GM23338 (cell line): ENCODE measurements around the gene ITPR2. TPM values are rescaled to one million over a fixed set of nuclear protein-coding genes. Genes with fewer than 3 reads are reported as not detected.

Experiments
- ATAC-seq: fragments of 200-7000 bp; cut with Tn5 transposase; 3 replicates; pipeline ENCODE4 v1.9.1; 2020
- DNase-seq: peaks from one replicate; pipeline ENCODE4 v3.0.0-alpha.2; 2015; ENCODE audit warnings: low spot score
- H2AFZ ChIP-seq: fragments of 200-600 bp; sonication (generic); 2 replicates; pipeline ENCODE4 v1.8.0; 2016; ENCODE audit warnings: antibody characterized with exemption, mild to moderate bottlenecking, moderate library complexity
- H3F3A ChIP-seq: fragments of 200-600 bp; sonication (generic); replicated peaks from 2 replicates; pipeline ENCODE4 v1.8.0; 2017; ENCODE audit warnings: antibody characterized with exemption, mixed run types, low read depth
- H3K27ac ChIP-seq: fragments of 200-600 bp; sonication (generic); 2 replicates; pipeline ENCODE4 v1.6.1; 2016; ENCODE audit warnings: low read depth
- H3K27me3 ChIP-seq: fragments of 200-600 bp; sonication (generic); 2 replicates; pipeline ENCODE4 v1.8.0; 2016; ENCODE audit warnings: mild to moderate bottlenecking, mixed run types, moderate library complexity; ENCODE audit not compliant: insufficient read depth
- H3K36me3 ChIP-seq: fragments of 200-600 bp; sonication (generic); 2 replicates; pipeline ENCODE4 v1.8.0; 2016; ENCODE audit warnings: mild to moderate bottlenecking; ENCODE audit not compliant: insufficient read depth
- H3K4me1 ChIP-seq: fragments of 200-600 bp; sonication (generic); 2 replicates; pipeline ENCODE4 v1.8.0; 2016; ENCODE audit warnings: mild to moderate bottlenecking, moderate library complexity; ENCODE audit not compliant: insufficient read depth
- H3K4me2 ChIP-seq: fragments of 200-600 bp; sonication (generic); 2 replicates; pipeline ENCODE4 v1.7.1; 2017; ENCODE audit warnings: mixed run types
- H3K4me3 ChIP-seq: fragments of 200-600 bp; sonication (generic); 2 replicates; pipeline ENCODE4 v1.6.1; 2016; ENCODE audit warnings: mixed run types
- H3K79me2 ChIP-seq: fragments of 200-600 bp; sonication (generic); replicated peaks from 2 replicates; pipeline ENCODE4 v1.8.0; 2017; ENCODE audit warnings: mild to moderate bottlenecking; ENCODE audit not compliant: insufficient read depth
- H3K9me2 ChIP-seq: fragments of 200-600 bp; sonication (generic); 2 replicates; pipeline ENCODE4 v1.8.0; 2017; ENCODE audit not compliant: insufficient read depth
- H4K20me1 ChIP-seq: fragments of 200-600 bp; sonication (generic); replicated peaks from 2 replicates; pipeline ENCODE4 v1.8.0; 2017; ENCODE audit warnings: mild to moderate bottlenecking; ENCODE audit not compliant: insufficient read depth
- H3K27ac Mint-ChIP-seq: 2 replicates; pipeline ENCODE4 v1.8.0; 2020; ENCODE audit warnings: inconsistent platforms, mild to moderate bottlenecking, moderate library complexity, mixed read lengths
- H3K27me3 Mint-ChIP-seq: 3 replicates; pipeline ENCODE4 v1.8.0; 2022; ENCODE audit warnings: low read depth, mild to moderate bottlenecking, moderate library complexity, mixed read lengths, inconsistent platforms; ENCODE audit not compliant: insufficient read depth, poor library complexity
- H3K36me3 Mint-ChIP-seq: 3 replicates; pipeline ENCODE4 v1.8.0; 2021; ENCODE audit warnings: low read depth, mild to moderate bottlenecking, inconsistent platforms, moderate library complexity, mixed read lengths
- H3K4me1 Mint-ChIP-seq: 3 replicates; pipeline ENCODE4 v1.8.0; 2020; ENCODE audit warnings: mild to moderate bottlenecking, inconsistent platforms, mixed read lengths
- H3K4me3 Mint-ChIP-seq: 3 replicates; pipeline ENCODE4 v1.8.0; 2021; ENCODE audit warnings: moderate library complexity, mild to moderate bottlenecking, inconsistent platforms, mixed read lengths
- H3K9me3 Mint-ChIP-seq: 3 replicates; pipeline ENCODE4 v1.8.0; 2020; ENCODE audit warnings: moderate library complexity, mild to moderate bottlenecking, inconsistent platforms, mixed read lengths
- CREB1 ChIP-seq: fragments of 250-450 bp; sonication (Bioruptor Pico); IDR thresholded peaks from 2 replicates; pipeline ENCODE4 v1.5.0; 2020; ENCODE audit warnings: low read depth, mild to moderate bottlenecking, moderate library complexity
- EZH2phosphoT487 ChIP-seq: fragments of 200-600 bp; sonication (generic); IDR thresholded peaks from one replicate; pipeline ENCODE4 v1.8.1; 2018; ENCODE audit warnings: antibody characterized with exemption; ENCODE audit not compliant: unreplicated experiment
- JUNB ChIP-seq: IDR thresholded peaks from one replicate; pipeline ENCODE4 v1.6.1; 2016; ENCODE audit warnings: antibody characterized with exemption; ENCODE audit not compliant: unreplicated experiment
- NANOG ChIP-seq: IDR thresholded peaks from 2 replicates; pipeline ENCODE4 v1.6.1; 2016; ENCODE audit warnings: antibody characterized with exemption, borderline replicate concordance
- ZNF331 ChIP-seq: fragments of 250-450 bp; sonication (Bioruptor Pico); IDR thresholded peaks from 2 replicates; pipeline ENCODE4 v1.5.0; 2020; ENCODE audit warnings: low read depth, mild to moderate bottlenecking, moderate library complexity
- polyA plus RNA-seq: library from polyadenylated mRNA; unstranded; fragments of >200 nt; fragmentation: Nextera tagmentation; extraction: Ambion mirVana; gene quantifications from 2 replicates; pipeline ENCODE4 v1.2.1, GENCODE V29; 2016
- total RNA-seq: library from RNA; depleted of rRNA; stranded (reverse); fragments of >200 nt; shearing (Covaris generic); gene quantifications from 2 replicates; pipeline ENCODE4 v1.2.3, GENCODE V29; 2014
- TF ChIP-seq, protein P1 (sequence below): fragments of 250-450 bp; sonication (Bioruptor Pico); IDR thresholded peaks from 2 replicates; pipeline ENCODE4 v1.5.0; 2020; ENCODE audit warnings: mild to moderate bottlenecking, moderate library complexity
- TF ChIP-seq, protein P2 (sequence below): IDR thresholded peaks from one replicate; pipeline ENCODE4 v1.6.1; 2018; ENCODE audit warnings: antibody characterized with exemption; ENCODE audit not compliant: unreplicated experiment
- TF ChIP-seq, protein P3 (sequence below): IDR thresholded peaks from 2 replicates; pipeline ENCODE4 v1.6.1; 2016; ENCODE audit warnings: antibody characterized with exemption

Gene ITPR2
- total and polyA plus RNA-seq, 2 experiments from 2014 or later, result 44.5 to 65.2 TPM

- TF ChIP-seq, protein P1, sequence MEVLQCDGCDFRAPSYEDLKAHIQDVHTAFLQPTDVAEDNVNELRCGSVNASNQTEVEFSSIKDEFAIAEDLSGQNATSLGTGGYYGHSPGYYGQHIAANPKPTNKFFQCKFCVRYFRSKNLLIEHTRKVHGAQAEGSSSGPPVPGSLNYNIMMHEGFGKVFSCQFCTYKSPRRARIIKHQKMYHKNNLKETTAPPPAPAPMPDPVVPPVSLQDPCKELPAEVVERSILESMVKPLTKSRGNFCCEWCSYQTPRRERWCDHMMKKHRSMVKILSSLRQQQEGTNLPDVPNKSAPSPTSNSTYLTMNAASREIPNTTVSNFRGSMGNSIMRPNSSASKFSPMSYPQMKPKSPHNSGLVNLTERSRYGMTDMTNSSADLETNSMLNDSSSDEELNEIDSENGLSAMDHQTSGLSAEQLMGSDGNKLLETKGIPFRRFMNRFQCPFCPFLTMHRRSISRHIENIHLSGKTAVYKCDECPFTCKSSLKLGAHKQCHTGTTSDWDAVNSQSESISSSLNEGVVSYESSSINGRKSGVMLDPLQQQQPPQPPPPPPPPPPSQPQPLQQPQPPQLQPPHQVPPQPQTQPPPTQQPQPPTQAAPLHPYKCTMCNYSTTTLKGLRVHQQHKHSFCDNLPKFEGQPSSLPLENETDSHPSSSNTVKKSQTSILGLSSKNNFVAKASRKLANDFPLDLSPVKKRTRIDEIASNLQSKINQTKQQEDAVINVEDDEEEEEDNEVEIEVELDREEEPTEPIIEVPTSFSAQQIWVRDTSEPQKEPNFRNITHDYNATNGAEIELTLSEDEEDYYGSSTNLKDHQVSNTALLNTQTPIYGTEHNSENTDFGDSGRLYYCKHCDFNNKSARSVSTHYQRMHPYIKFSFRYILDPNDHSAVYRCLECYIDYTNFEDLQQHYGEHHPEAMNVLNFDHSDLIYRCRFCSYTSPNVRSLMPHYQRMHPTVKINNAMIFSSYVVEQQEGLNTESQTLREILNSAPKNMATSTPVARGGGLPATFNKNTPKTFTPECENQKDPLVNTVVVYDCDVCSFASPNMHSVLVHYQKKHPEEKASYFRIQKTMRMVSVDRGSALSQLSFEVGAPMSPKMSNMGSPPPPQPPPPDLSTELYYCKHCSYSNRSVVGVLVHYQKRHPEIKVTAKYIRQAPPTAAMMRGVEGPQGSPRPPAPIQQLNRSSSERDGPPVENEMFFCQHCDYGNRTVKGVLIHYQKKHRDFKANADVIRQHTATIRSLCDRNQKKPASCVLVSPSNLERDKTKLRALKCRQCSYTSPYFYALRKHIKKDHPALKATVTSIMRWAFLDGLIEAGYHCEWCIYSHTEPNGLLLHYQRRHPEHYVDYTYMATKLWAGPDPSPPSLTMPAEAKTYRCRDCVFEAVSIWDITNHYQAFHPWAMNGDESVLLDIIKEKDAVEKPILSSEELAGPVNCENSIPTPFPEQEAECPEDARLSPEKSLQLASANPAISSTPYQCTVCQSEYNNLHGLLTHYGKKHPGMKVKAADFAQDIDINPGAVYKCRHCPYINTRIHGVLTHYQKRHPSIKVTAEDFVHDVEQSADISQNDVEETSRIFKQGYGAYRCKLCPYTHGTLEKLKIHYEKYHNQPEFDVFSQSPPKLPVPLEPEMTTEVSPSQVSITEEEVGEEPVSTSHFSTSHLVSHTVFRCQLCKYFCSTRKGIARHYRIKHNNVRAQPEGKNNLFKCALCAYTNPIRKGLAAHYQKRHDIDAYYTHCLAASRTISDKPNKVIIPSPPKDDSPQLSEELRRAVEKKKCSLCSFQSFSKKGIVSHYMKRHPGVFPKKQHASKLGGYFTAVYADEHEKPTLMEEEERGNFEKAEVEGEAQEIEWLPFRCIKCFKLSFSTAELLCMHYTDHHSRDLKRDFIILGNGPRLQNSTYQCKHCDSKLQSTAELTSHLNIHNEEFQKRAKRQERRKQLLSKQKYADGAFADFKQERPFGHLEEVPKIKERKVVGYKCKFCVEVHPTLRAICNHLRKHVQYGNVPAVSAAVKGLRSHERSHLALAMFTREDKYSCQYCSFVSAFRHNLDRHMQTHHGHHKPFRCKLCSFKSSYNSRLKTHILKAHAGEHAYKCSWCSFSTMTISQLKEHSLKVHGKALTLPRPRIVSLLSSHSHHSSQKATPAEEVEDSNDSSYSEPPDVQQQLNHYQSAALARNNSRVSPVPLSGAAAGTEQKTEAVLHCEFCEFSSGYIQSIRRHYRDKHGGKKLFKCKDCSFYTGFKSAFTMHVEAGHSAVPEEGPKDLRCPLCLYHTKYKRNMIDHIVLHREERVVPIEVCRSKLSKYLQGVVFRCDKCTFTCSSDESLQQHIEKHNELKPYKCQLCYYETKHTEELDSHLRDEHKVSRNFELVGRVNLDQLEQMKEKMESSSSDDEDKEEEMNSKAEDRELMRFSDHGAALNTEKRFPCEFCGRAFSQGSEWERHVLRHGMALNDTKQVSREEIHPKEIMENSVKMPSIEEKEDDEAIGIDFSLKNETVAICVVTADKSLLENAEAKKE (CRISPR knock-in tag), result no peak
- TF ChIP-seq, protein P2, sequence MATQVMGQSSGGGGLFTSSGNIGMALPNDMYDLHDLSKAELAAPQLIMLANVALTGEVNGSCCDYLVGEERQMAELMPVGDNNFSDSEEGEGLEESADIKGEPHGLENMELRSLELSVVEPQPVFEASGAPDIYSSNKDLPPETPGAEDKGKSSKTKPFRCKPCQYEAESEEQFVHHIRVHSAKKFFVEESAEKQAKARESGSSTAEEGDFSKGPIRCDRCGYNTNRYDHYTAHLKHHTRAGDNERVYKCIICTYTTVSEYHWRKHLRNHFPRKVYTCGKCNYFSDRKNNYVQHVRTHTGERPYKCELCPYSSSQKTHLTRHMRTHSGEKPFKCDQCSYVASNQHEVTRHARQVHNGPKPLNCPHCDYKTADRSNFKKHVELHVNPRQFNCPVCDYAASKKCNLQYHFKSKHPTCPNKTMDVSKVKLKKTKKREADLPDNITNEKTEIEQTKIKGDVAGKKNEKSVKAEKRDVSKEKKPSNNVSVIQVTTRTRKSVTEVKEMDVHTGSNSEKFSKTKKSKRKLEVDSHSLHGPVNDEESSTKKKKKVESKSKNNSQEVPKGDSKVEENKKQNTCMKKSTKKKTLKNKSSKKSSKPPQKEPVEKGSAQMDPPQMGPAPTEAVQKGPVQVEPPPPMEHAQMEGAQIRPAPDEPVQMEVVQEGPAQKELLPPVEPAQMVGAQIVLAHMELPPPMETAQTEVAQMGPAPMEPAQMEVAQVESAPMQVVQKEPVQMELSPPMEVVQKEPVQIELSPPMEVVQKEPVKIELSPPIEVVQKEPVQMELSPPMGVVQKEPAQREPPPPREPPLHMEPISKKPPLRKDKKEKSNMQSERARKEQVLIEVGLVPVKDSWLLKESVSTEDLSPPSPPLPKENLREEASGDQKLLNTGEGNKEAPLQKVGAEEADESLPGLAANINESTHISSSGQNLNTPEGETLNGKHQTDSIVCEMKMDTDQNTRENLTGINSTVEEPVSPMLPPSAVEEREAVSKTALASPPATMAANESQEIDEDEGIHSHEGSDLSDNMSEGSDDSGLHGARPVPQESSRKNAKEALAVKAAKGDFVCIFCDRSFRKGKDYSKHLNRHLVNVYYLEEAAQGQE, result no peak
- no peak for TF ChIP-seq JUNB
- TF ChIP-seq CREB1 (CRISPR knock-in tag), result no peak
- TF ChIP-seq, protein P3, sequence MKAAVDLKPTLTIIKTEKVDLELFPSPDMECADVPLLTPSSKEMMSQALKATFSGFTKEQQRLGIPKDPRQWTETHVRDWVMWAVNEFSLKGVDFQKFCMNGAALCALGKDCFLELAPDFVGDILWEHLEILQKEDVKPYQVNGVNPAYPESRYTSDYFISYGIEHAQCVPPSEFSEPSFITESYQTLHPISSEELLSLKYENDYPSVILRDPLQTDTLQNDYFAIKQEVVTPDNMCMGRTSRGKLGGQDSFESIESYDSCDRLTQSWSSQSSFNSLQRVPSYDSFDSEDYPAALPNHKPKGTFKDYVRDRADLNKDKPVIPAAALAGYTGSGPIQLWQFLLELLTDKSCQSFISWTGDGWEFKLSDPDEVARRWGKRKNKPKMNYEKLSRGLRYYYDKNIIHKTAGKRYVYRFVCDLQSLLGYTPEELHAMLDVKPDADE, result no peak
- TF ChIP-seq EZH2phosphoT487, result no peak
- TF ChIP-seq NANOG, result no peak
- TF ChIP-seq ZNF331 (CRISPR knock-in tag), result no peak
- H3K4me2 ChIP-seq, result no peak overlapping the region
- no peaks in the 10 kb centered on the region; the same call in none of the 2 replicates for H3K36me3 ChIP-seq
- Mint-ChIP-seq H3K9me3 (peaks cover 6% of the 10 kb centered on the region), H3K4me3 (no peak overlapping the region), H3K36me3 (peaks cover 32% of the 10 kb centered on the region), H3K4me1 (peaks cover 10% of the 10 kb centered on the region), H3K27me3 (peaks cover 2% of the 10 kb centered on the region), H3K27ac (peak overlapping the region; percentile 52; the same call in 1 of the 2 replicates)
- peaks cover 28% of the 10 kb centered on the region for H3K79me2 ChIP-seq
- no peaks in the 10 kb centered on the region; the same call in 1 of the 2 replicates for H4K20me1 ChIP-seq
- no peak overlapping the region for H3K4me3 ChIP-seq
- H3K9me2 ChIP-seq, result no peaks in the 10 kb centered on the region
- H3F3A ChIP-seq, result no peaks in the 10 kb centered on the region
- H3K4me1 ChIP-seq, result peaks cover 3% of the 10 kb centered on the region; the same call in 1 of the 2 replicates
- no peak overlapping the region for H3K27ac ChIP-seq
- H3K27me3 ChIP-seq, result no peaks in the 10 kb centered on the region
- ATAC-seq (no peak), DNase-seq (no peak)
- H2AFZ ChIP-seq, result no peak overlapping the region
Observed at GRCh38 chr12:26791301-26791791, 41.6 kb downstream of the ITPR2 start.
